Dermis microvascular lymphatic vessel endothelial cell (primary cell): ENCODE results near the gene RAB28. TPM values are rescaled to one million over a fixed set of nuclear protein-coding genes. Genes with fewer than 3 reads are reported as not detected.

Experiments used
- DNase-seq, 2 donors: peaks; one replicate each; pipeline versions ENCODE4 v3.0.0 to v3.0.0-alpha.2; 2010; ENCODE audit warnings: low read depth in 2 of 2
- total RNA-seq: library from RNA; depleted of rRNA; stranded (reverse); fragments of >200 nt; gene quantifications from 2 replicates; pipeline ENCODE4 v1.2.1, GENCODE V29; 2014

Gene RAB28
- 8.9 and 9.4 TPM in 2 replicates for total RNA-seq

DNA sequence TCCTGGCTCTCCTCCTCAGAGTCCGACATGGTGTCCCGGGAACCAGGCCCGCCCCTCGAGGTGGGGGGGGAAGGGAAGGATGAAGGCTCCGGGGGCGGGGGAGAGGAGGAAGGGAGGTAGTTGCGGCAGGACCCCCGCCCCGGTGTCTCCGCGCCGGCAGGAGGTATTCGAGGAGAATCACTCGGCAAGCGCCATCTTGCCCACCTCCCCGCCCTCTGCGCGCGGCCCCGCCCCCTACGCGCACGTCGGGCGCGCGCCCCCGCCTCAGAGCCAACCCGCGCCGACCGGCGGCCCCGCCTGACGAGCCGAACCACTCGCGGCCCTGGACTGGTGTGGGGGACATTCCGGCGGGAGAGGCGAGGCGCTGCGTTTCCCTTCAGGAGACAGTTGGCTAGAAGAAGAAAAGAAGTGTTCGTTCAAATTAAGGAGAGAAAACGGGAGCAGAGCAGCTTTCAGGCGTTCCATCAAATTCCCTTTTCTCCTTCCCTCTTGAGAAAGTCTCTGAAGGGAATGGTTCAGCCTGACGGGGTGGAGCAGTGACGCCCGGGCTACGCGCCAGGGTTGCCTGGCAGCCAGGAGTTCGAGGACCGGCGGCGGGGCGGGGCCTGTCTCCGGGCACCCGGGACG, at the start of gene RAB28:
RAB28 (minus strand) TSS at position 219 of the 627 bp plus-strand sequence.
- DNase-seq, result peak; percentile 86 to 93

DNA sequence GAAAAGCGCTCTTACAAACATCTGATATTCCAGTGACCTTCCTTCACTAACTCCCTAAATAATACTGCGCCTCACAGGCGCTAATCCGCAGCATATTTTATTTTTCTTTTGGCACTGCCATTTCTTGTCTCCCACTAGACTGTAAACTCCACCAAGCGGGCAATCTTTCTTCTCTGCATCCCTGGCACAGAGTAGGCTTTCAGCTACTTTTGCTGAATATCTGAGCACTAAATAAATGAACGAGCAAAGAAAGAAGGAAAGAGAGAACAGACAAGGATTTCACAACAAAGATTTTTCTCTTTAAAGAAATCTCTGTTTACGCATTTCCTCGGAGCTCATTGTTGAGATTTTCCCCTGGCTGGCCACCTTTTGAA, 47.5 kb upstream of the RAB28 start:
- DNase-seq, result no peak

DNA sequence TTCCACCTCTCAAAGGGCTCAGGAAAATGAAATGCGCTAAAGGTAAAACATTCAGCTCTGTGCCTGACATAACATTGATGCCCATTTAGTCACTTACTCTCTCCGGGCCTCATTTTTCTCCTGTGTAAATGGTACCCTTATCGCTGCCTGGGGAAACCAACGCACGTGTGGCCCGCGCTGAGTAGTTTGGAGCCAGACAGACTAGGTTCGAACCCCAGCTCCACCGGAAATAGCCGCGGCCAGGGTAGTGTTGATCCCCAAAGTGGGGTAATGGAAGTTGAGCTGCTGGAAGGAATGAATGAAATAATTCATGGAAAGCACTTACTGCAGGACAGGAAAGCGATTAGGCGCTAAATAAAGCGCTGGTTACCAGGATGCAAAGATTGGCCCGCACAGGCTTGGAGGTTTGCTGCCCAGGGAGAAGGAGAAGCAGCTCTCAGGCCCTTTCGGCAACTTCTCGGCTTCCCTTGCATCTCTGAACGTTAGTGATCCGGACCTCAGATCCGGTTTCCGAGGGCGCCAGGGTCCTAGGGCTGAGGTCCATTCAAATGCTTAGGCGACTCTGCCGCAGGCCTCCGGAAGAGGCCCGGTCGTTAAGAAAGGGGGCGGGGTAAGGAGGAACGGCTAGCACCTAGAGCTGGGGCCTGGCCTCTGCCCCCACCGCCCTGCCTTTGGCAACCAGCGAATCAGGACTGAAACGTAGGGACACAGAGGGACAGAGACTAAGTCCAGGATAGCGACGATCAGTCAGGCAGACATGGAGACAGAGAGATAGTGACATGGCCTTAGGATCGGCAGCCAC, 46.9 kb upstream of the RAB28 start:
- no peak for DNase-seq

DNA sequence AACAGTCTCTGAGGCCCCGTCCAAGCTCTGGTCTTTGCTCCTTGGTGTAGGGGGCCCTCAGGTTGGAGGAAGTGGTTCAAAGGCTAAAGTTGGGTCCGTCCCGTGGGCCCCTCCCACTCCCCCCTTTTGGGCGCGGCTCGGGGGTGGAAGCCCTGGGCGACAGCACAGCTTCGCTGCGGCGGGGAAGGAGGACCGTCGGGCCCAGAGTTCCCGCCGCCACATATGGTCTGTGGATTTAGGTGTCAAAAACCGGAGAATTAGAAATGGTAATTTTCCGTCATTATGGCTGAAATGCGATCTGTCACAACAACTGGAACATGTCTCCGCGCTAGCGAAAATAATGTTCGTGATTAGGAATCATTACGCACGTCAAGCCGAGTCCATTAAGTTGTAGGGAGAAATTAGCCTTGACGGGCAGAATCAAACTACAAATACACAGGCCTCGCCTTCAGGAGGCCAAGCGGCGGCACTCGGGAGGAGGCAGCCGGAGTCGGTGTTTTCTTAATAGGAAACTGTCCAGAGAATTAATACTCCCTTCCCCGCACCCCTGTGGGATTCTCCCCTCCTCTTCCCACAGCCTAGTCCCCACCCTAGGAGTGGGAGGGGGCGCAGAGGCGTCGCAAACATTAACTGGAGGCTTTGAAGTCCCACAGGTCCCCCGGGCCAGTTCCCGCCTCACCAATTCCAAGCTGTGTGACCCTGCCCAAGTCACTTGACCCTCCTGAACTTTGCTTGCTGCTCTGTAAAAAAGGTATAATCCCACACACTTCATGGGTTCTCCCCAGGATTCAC, 45.2 kb upstream of the RAB28 start:
- DNase-seq, result no peak

DNA sequence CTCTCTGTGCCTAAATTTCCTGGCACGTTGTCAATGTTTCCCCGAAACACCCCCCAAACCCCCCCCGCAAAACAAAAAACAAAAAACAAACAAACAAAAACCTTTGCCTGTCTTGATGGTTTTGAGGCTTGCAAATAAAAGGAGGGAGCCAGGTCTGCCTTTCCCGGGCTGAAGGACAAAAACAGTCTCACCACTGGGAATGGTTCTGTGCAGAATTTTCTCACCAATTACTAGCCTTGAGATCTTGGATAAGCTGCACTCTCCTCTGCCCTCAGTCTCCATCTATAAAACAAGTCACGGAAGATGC, 44.6 kb upstream of the RAB28 start:
- DNase-seq, result no peak

DNA sequence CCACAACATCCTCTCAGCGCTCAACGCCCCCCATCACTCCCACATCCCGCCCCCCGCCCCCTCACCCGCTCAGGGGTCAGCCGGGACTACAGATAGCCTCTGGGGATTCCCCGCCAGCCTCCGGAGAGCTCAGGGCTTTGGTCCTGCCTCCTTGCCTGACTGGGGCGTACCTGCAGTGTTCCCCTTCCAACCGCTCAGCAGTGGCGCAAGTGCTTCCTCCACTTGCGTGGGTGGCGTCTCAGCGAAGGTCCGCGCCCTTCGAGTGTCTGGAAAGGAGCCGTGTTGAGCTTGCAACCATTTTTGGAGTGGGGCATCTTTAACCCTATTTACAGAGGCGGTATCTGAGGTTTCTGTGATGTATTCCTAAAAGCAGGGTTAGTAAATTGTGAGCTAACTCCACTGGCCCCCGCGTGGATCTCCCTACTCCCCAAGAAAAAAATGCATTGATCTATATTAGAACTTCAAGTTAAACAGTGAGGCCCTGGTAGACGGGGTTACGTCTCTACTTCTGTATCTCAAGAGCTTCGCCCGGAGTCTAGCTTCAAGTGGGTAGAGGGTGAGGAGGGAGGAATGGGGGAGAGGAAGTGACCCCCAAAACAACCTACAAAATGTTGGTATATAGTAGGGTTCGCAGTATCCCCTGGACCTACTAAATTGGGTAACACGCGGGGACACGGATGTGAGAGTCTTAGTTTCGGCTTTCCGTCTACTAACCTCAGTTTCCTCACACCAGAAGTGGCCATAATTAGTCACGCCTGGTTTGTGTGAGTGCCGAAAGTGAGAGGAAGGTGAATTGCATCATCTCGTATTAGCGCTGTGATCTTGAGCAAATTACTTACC, 44.1 kb upstream of the RAB28 start:
- DNase-seq, result no peak

DNA sequence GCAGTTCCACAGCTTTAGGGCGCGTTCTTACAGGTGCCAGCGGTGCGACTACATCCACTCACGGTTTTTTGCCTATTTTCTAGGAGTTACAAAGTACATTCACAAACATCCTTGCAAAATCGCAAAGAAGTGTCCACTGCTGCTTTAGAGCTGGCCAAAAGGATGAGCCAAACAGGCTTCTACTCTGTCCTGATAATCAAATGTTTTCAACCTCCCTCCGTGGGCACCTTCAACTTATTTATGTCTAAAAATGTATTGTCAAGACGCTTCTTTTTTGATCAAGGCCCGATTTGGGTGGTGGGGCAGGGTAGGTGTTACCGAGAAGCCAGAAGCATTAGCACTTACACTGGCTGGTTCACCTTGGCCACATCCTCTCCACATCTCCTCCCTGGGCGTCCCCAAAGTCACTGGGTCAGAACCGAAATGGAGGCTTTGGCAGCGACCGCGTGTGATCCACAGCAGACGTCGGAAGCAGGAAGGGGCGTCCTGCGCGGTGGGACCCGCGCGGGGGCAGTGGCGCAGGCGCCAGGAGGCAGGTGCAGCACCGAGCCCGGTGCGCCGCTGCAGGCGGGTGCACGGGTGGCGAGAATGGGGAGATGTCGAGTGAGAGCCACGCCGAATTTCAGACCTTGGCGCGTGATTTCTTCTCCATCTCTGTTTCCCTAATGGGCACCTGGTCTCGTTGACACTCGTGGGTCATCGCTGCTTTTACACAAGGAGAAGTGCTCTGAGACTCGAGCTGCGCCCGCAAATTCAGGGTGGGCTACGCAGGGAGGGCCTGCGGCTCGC, 43.2 kb upstream of the RAB28 start:
- DNase-seq, result no peak

DNA sequence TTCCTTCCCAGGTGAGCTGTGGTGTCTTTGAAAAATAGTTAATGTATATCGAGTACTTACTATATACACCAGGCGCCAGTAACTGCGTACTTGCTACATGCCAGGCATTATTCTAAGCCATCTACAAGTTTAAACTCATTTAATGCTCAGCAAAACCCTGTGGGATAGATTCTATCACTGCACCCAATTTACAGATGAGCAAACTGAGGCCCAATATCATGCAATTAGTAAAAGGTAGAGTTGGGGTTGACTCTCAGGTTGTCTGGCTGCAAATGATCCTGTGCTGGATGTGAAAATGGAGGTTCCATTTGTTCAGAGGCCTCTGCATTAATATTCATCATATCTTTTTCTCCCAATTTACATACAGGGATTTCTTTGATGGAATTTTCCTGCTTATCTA, 42.5 kb upstream of the RAB28 start:
- DNase-seq, result no peak

DNA sequence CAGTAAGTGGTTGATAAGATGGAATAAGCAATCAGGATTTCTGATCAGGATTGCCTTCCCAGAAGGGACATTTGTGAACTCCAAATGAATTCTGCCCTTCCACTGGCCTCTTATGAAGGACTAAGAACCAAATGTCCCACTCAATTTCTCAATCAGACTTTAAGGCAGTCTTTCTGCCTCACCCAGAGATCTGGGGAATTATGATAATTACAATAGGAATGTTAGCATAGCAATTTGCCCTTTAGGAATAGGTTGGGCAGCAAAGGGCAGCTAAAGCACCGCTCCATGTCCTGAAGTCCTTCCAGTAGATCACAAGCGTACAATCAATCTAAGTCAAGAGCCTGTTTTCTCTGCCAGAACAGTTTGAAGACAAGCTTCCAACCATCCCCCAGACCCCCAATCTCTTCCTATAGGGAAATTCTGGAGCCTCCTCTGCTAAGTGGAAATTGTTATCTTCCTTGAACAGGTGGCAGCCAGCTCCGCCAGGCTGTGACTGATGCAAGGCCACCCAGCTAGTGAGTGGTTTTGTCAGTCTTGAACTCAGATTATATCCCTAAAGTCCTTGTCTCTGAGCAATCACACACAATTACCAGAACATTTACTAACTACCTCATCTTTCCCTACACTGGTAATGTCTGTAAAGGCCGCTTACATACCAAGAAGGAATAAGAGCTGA, 41.6 kb upstream of the RAB28 start:
- DNase-seq, result no peak

DNA sequence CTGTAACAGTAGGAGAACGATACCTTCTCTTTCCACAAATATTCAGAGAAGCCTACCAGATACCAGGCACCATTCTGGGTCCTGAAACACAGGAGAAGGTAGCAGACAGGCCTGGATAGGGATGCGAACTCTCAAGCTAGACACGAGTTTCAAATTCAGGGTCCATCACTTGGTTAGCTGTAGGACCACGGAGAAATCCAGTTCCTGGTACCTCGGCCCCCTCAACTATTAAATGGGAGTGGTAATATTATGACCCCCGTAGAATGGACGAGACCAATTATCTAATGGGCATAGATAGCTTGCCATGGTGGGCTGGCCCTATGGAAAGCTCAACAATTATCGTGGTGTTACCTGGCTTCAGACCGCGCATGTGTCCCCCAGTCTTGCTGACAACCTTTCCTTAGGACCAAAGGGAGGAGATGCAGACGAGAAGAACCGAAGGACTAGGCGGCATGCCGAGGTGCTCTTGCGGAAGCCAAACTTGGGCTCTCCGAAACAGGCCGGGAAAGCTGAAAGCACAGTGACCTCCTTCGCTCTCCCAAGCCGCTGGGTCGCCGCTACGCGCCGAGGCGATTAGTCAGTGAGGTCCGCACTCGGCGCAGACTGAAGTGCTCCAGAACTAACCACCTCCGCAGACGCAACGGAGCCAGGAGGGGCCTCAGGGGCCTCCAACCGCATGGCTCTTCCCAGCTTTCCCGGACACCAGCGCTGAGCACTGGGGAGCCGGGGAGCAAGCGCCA, 40.5 kb upstream of the RAB28 start:
- no peak for DNase-seq

DNA sequence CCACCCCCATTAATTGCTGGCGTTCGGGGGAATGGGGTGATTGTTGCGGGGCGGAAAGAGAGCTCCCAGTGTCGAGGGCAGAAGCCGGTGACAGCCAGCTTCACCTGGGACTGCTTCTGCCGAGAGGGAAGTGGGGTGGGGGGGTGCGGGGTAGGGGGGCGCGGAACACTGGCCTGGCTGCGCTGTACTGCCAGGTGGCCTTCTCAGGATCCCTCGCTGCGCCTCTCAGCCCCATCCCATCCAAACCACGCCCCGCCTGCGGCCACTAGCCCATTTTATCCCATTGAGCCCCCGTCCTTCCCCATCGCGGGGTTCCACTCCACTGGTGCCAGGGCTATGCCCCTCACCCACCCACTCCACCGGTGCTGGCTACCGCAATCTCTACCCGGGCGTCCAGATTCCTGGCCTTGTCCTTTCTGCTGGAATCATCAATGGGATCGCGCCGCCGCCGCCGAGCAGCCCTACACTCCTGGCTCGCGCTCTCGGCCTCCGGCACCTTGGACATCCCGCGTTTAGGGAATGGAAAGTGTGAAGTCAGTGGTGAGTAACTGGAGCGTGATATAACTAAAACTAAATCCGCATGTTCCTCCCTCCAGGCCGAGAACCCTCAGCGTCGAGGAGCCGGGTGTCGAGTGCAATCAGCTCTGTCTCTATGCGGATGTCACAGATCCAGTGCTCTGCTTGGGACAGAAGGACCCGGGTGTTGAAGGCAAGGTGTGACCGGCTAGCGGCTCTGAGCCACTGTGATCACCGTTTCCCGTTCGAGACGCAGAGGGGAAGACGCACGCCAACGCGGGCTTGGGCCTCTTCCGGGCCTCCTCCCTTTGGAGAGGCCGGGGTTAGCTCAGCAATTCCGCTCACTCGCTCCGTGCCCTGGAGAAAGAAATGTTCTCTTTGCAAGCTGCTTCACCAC, 39.7 kb upstream of the RAB28 start:
- no peak for DNase-seq

DNA sequence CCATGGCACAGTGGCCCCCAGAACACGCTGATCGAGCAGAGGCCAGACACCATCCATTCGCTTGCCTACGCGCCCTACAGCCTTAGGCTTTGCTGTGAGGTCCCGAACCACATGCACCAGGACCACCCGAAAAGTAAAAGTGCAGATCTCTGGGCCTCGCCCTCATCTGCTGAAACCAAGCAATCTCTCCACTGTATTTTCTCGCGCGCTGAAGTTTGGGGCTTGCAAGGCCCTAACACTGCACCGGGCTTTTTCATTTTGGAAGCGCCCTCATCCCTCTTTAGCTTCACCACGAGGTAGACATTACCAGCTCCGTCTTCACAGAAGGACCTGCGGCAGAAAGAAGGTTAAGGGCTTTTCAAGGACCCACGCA, 39.0 kb upstream of the RAB28 start:
- no peak for DNase-seq

DNA sequence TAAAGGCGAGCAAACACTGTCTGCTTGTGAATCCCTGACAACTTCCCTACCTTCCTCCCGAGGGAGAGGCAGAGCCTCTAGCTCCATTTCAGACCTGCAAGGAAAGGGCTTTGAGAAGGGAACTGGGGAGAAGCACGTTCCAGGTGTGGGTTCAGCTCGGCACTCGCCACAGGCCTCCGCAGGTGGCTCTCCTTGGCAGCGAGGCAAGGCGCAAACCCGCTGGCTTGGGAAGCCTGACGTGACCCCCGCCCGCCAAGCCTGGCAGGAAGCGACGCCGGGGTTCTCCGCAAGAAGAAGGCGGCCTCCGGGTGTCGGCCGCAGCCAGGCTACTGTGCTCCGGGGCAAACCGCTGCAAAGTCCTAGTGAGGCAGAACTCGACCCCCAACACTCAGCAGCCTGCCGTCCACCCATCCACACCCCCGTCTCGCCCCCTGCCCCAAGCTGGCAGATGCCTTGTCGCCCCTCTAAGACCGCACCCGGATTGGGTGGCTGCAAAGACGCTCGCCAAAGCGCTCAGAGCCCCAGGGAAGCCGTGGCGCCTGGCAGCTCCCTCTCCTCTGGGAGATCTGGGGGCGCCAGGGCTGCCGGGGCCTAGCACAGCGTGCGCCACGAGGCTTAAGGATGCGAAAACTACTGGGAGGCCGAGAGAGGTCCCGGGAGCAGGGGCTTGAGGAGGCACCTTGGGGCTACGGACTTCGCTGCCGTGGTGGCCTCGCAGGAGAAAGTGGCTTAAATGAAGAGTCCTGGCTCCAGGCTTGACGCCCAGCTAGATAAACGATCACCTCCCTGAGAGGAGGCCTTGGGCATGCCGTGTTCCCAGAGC, 38.4 kb upstream of the RAB28 start:
- DNase-seq, result no peak

DNA sequence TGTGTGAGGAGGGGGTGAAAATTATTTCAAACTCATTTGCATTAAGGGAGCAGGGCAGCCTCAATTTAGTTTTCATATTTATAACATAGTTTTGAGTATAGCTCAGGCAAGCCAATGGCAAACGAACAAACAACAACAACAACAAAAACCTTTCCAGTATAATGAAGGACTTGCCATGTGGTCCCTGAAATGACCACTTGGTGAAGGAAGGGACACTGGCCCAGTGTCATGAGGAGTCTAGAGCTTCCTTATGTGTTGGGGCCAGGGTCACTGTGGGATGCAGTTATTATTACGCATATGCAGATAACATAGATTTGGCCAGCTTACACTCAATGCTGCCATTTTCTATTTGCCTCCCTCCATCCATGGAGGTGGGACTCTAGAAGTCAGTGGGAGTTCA, 36.9 kb upstream of the RAB28 start:
- no peak for DNase-seq

DNA sequence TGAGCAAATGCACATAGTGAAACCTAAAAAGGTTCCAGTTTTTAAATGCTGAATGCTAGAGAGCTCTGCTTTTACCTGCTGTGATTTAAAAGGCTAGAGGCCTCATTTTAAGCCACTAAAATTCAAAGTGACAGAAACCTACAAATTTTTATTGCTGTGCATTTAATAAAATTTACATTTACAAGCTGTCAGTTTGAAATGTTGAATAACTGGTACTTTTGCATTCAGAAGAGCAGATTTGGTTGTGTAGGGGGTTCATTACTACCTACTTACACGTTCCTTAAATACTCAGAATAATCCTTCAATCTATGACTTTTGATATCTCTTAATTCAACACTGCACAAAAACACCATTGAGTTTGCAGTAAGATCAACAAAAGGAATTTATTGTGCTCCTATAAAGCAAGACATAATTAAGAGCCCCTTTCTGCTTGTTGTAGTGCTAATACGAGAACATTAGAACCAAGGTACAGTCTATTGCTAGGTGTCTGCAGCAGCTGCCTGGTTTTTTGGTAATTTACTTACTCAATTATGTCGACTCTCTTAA, 32.2 kb upstream of the RAB28 start:
- DNase-seq, result no peak

DNA sequence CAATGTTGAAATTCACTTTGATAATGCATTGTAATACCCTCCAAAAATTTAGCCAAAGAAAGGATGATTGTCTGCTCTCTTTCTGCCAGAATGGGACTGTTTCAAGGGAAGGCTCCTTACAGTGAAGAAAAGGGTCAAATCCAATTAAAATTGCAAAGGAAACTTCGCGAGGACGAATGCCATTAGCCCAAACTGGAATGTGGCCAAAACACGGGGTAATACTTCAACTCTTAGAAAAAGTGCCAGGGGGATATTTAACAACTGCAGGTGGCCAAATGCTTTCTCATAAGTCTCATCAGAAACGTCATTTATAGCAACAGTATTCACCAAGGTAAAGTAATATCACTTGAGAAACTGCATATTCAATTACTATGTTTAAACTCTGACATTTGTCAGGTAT, 31.1 kb upstream of the RAB28 start:
- DNase-seq, result no peak

DNA sequence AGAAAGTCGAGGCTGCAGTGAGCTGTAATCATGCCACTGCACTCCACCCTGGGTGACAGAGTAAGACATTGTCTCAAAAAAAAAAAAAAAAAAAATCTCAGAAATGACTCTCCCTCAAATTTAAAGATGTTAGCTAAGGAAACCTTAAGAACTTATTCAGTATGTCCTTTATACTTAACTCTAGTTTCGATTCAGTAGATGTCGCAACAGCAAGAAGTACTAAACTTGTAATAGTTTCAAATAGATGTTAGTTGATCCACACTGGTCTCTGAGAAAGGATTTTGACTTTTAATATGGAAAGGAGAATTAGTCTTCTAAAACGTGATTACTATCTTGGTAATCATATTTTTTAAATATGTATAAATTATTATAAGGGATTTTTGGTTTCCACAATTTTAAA, 30.6 kb upstream of the RAB28 start:
- DNase-seq, result no peak

DNA sequence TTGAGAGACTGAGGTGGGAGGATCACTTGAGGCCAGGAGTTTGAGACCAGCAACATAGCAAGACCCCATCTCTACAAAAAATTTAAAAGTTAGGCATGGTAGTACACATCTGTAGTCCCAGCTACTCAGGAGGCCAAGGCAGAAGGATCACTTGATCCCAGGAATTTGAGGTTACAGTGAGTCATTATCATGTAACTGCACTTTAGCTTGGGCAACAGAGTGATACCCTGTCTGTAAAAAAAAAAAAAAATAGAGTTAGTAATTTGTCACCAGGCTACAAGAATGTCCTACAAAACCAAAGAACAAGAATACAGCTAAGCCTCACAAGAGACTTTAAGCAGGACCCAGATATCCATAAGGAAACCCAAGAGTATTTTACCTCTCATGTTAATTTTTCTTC, 27.0 kb upstream of the RAB28 start:
- DNase-seq, result no peak
